Fibroblast of the aortic adventitia (primary cell): ENCODE results near the gene TMEM273. TPM values are rescaled to one million over a fixed set of nuclear protein-coding genes. Genes with fewer than 3 reads are reported as not detected.

ENCODE experiments used
- DNase-seq: peaks from one replicate; pipeline ENCODE4 v3.0.0-alpha.2; 2010; ENCODE audit warnings: low read depth
- H3K4me3 ChIP-seq: 2 replicates; pipeline ENCODE4 v1.5.1; 2011; ENCODE audit warnings: low read depth, mild to moderate bottlenecking, control low read depth, low read length, moderate library complexity
- CTCF ChIP-seq: IDR thresholded peaks from 2 replicates; pipeline ENCODE4 v1.5.1; 2011; ENCODE audit warnings: mild to moderate bottlenecking, low read length, control low read depth, inconsistent platforms; ENCODE audit not compliant: insufficient read depth
- total RNA-seq: library from RNA; depleted of rRNA; stranded (reverse); fragments of >200 nt; gene quantifications from 2 replicates; pipeline ENCODE4 v1.2.3, GENCODE V29; 2012; ENCODE audit warnings: low replicate concordance

The TMEM273 gene
- 0.57 TPM in 1 of 2 replicates, not detected in the other for total RNA-seq

GRCh38 chr10:49187950-49188761 is at the start of gene TMEM273:
Gene TMEM273 (minus strand): TSS chr10:49188391. CDS start chr10:49188336, 55 bp downstream.
- no peak for TF ChIP-seq CTCF
- DNase-seq, result no peak
- H3K4me3 ChIP-seq, result no peak within 1 kb of the TSS

- no peak overlapping the region for H3K4me3 ChIP-seq
- TF ChIP-seq CTCF, result no peak
- DNase-seq, result no peak
Observed at GRCh38 chr10:49237985-49238384, 49.8 kb upstream of the TMEM273 start.

GRCh38 chr10:49235392-49235791 is 47.2 kb upstream of the TMEM273 start:
- TF ChIP-seq CTCF, result no peak
- DNase-seq, result no peak
- no peak overlapping the region for H3K4me3 ChIP-seq

- no peak for TF ChIP-seq CTCF
- DNase-seq, result no peak
- H3K4me3 ChIP-seq, result no peak overlapping the region
Observed at GRCh38 chr10:49231086-49231820, 43.1 kb upstream of the TMEM273 start.

GRCh38 chr10:49230004-49230403 is 41.8 kb upstream of the TMEM273 start:
- no peak for TF ChIP-seq CTCF
- no peak for DNase-seq
- H3K4me3 ChIP-seq, result no peak overlapping the region

- no peak for DNase-seq
- no peak overlapping the region for H3K4me3 ChIP-seq
- no peak for TF ChIP-seq CTCF
Observed at GRCh38 chr10:49228677-49229076, 40.5 kb upstream of the TMEM273 start.
